GM12878 (cell line): ENCODE data around the gene TSNAX.

Experiments
- CREB1 ChIP-seq: IDR thresholded peaks from 2 replicates; pipeline ENCODE4 v1.6.1; 2012; ENCODE audit warnings: low read depth, mild to moderate bottlenecking, inconsistent platforms
- EED ChIP-seq: sonication (generic); IDR thresholded peaks from 2 replicates; pipeline ENCODE4 v1.6.1; 2016; ENCODE audit warnings: antibody characterized with exemption, low read depth
- ESRRA ChIP-seq: IDR thresholded peaks from 2 replicates; pipeline ENCODE4 v1.6.1; 2012; ENCODE audit warnings: mild to moderate bottlenecking, low read length, improper control_type of control experiment
- EZH2 ChIP-seq: IDR thresholded peaks from 2 replicates; pipeline ENCODE4 v1.6.1; 2012; ENCODE audit warnings: low read depth, mild to moderate bottlenecking, control low read depth, inconsistent platforms, low read length, borderline replicate concordance; ENCODE audit not compliant: control insufficient read depth
- FOXM1 ChIP-seq: IDR thresholded peaks from 2 replicates; pipeline ENCODE4 v1.6.1; 2012; ENCODE audit warnings: low read depth, mild to moderate bottlenecking, inconsistent platforms, low read length, moderate library complexity
- HDGF ChIP-seq: fragments of 450-650 bp; IDR thresholded peaks from 2 replicates; pipeline ENCODE4 v1.6.1; 2016; ENCODE audit warnings: antibody characterized with exemption
- NRF1 ChIP-seq: conservative IDR thresholded peaks from 2 replicates; pipeline ENCODE4 v1.6.1; 2011; ENCODE audit warnings: mild to moderate bottlenecking, low read depth, low read length, improper control_type of control experiment
- POLR2A ChIP-seq: IDR thresholded peaks from 2 replicates; pipeline ENCODE4 v1.6.1; 2011; ENCODE audit warnings: low read depth, mild to moderate bottlenecking, low read length
- POLR2AphosphoS5 ChIP-seq: IDR thresholded peaks from 2 replicates; pipeline ENCODE4 v1.6.1; 2011; ENCODE audit warnings: mild to moderate bottlenecking, low read length, inconsistent platforms
- TF ChIP-seq, protein P1 (sequence below): IDR thresholded peaks from 2 replicates; pipeline ENCODE4 v1.6.1; 2012; ENCODE audit warnings: low read depth, low read length, improper control_type of control experiment
- TF ChIP-seq, protein P2 (sequence below): fragments of 450-650 bp; IDR thresholded peaks from 2 replicates; pipeline ENCODE4 v1.6.1; 2017; ENCODE audit warnings: low read depth, mild to moderate bottlenecking, moderate library complexity
- TF ChIP-seq, protein P3 (sequence below): IDR thresholded peaks from 2 replicates; pipeline ENCODE4 v1.6.1; 2012; ENCODE audit warnings: mild to moderate bottlenecking, low read depth, low read length

DNA sequence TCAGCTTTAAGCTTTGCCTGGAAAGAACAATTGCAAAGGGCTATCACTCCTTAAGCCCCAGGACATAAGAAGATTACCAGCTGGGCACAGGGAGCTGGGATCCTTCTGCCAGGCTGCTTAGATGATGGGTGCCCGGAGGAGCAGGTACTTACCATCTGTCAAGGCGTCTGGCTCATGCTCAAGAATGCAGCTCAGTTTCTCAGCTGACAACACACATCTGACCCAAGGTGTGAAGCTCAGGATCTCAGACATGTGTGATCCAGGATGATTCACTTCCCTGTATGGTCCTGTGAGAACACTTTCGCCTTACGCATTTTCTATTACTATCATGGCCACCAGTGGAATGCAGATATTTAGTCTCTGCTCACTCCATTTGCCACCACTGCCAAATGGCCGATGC is 83.4 kb downstream of the TSNAX start:
- TF ChIP-seq EED: no peak
- TF ChIP-seq POLR2A: no peak
- TF ChIP-seq POLR2AphosphoS5: no peak
- no peak for TF ChIP-seq CREB1
- TF ChIP-seq ESRRA: no peak
- TF ChIP-seq, protein P1, sequence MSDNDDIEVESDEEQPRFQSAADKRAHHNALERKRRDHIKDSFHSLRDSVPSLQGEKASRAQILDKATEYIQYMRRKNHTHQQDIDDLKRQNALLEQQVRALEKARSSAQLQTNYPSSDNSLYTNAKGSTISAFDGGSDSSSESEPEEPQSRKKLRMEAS: no peak
- TF ChIP-seq NRF1: no peak
- TF ChIP-seq, protein P2, sequence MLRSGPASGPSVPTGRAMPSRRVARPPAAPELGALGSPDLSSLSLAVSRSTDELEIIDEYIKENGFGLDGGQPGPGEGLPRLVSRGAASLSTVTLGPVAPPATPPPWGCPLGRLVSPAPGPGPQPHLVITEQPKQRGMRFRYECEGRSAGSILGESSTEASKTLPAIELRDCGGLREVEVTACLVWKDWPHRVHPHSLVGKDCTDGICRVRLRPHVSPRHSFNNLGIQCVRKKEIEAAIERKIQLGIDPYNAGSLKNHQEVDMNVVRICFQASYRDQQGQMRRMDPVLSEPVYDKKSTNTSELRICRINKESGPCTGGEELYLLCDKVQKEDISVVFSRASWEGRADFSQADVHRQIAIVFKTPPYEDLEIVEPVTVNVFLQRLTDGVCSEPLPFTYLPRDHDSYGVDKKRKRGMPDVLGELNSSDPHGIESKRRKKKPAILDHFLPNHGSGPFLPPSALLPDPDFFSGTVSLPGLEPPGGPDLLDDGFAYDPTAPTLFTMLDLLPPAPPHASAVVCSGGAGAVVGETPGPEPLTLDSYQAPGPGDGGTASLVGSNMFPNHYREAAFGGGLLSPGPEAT: no peak
- TF ChIP-seq, protein P3, sequence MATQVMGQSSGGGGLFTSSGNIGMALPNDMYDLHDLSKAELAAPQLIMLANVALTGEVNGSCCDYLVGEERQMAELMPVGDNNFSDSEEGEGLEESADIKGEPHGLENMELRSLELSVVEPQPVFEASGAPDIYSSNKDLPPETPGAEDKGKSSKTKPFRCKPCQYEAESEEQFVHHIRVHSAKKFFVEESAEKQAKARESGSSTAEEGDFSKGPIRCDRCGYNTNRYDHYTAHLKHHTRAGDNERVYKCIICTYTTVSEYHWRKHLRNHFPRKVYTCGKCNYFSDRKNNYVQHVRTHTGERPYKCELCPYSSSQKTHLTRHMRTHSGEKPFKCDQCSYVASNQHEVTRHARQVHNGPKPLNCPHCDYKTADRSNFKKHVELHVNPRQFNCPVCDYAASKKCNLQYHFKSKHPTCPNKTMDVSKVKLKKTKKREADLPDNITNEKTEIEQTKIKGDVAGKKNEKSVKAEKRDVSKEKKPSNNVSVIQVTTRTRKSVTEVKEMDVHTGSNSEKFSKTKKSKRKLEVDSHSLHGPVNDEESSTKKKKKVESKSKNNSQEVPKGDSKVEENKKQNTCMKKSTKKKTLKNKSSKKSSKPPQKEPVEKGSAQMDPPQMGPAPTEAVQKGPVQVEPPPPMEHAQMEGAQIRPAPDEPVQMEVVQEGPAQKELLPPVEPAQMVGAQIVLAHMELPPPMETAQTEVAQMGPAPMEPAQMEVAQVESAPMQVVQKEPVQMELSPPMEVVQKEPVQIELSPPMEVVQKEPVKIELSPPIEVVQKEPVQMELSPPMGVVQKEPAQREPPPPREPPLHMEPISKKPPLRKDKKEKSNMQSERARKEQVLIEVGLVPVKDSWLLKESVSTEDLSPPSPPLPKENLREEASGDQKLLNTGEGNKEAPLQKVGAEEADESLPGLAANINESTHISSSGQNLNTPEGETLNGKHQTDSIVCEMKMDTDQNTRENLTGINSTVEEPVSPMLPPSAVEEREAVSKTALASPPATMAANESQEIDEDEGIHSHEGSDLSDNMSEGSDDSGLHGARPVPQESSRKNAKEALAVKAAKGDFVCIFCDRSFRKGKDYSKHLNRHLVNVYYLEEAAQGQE: no peak
- TF ChIP-seq EZH2: no peak
- TF ChIP-seq FOXM1: no peak
- no peak for TF ChIP-seq HDGF
